Measurements from ENCODE around the gene TIMM44. TPM values are rescaled to one million over a fixed set of nuclear protein-coding genes. Genes with fewer than 3 reads are reported as not detected.
"Not testable (repeated sequence)": the region's sequence is repeated elsewhere in the genome, so short reads cannot be mapped to it uniquely, and the experiment has no call there.

Gene TIMM44
- total RNA-seq, 1 donor from 2014 or later, result 43.7 TPM

- H3K27me3 Mint-ChIP-seq (ENCODE audit: insufficient read depth, low read depth), result no peaks in the 10 kb centered on the region
- Histone ChIP-seq H3F3A (ENCODE audit: low read depth) (peaks cover 35% of the 10 kb centered on the region), H3K36me3 (peaks cover 4% of the 10 kb centered on the region), H3K27ac (no peak overlapping the region), H3K4me1 (no peaks in the 10 kb centered on the region), H3K27me3 (no peaks in the 10 kb centered on the region), H3K4me3 (no peak overlapping the region), H2AFZ (replicated peaks) (no peak overlapping the region), H3K9ac (no peak overlapping the region), H3K9me3 (ENCODE audit: low read depth) (no peaks in the 10 kb centered on the region), H4K20me1 (ENCODE audit: low read depth) (peaks cover 22% of the 10 kb centered on the region), H3K4me2 (no peak overlapping the region), H3K79me2 (ENCODE audit: low read depth) (no peaks in the 10 kb centered on the region)
- TF ChIP-seq EZH2 (IDR thresholded peaks at IDR 0.05), result no peak
- no peak for TF ChIP-seq EZH2phosphoT487 (IDR thresholded peaks at IDR 0.05)
- TF ChIP-seq, protein P1, sequence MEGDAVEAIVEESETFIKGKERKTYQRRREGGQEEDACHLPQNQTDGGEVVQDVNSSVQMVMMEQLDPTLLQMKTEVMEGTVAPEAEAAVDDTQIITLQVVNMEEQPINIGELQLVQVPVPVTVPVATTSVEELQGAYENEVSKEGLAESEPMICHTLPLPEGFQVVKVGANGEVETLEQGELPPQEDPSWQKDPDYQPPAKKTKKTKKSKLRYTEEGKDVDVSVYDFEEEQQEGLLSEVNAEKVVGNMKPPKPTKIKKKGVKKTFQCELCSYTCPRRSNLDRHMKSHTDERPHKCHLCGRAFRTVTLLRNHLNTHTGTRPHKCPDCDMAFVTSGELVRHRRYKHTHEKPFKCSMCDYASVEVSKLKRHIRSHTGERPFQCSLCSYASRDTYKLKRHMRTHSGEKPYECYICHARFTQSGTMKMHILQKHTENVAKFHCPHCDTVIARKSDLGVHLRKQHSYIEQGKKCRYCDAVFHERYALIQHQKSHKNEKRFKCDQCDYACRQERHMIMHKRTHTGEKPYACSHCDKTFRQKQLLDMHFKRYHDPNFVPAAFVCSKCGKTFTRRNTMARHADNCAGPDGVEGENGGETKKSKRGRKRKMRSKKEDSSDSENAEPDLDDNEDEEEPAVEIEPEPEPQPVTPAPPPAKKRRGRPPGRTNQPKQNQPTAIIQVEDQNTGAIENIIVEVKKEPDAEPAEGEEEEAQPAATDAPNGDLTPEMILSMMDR (IDR thresholded peaks at IDR 0.05), result no peak
- no peak overlapping the region for H3K27ac Mint-ChIP-seq
- H3K4me3 Mint-ChIP-seq, result no peak overlapping the region
- peaks cover 19% of the 10 kb centered on the region for H3K36me3 Mint-ChIP-seq
- DNase-seq (ENCODE audit: low spot score), result no peak
- H3K9me3 Mint-ChIP-seq, result no peaks in the 10 kb centered on the region
- H3K4me1 Mint-ChIP-seq, result no peaks in the 10 kb centered on the region
Measured at GRCh38 chr19:7962644-7963268, 19.3 kb upstream of the TIMM44 start.

DNA sequence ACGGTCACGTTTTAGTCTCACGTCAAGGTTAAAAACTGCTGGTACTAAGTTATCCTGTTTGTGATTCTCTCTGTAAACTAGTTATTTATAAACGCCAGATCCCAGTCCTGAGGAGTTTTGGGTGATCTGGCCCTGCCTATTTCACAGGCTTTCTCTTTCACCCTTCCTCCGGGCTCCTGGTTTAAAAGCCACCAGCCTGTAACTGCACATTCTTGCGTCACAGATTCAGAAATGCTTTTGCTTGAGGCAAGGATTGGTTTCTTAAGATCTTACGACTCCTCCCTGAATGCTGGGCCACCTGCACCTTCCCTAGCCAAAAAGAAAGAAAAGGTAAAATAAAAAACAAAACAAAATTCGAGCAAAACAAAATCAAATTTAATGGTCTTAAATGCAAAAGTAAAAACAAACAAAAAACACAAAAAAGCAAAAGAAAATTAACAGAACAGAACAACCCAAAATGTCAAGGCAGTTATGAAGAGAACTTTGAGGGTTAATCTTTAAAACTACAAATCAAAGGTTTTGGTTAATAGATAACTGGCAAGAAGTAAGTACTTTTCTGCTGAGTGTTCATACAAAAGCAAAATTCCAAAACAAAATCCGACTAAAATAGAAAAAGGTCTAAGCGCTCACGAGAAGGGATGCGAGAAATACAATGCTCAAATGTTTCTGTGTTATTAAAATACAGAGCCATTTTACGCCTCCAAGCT, 18.6 kb upstream of the TIMM44 start:
- Histone ChIP-seq H3K36me3 (peaks cover 4% of the 10 kb centered on the region), H3F3A (ENCODE audit: low read depth) (peaks cover 39% of the 10 kb centered on the region), H3K27me3 (no peaks in the 10 kb centered on the region), H3K4me2 (no peak overlapping the region), H3K9ac (no peak overlapping the region), H3K9me3 (ENCODE audit: low read depth) (no peaks in the 10 kb centered on the region), H3K4me1 (no peaks in the 10 kb centered on the region), H4K20me1 (ENCODE audit: low read depth) (peaks cover 20% of the 10 kb centered on the region), H3K27ac (no peak overlapping the region), H2AFZ (replicated peaks) (no peak overlapping the region), H3K79me2 (ENCODE audit: low read depth) (no peaks in the 10 kb centered on the region), H3K4me3 (no peak overlapping the region)
- DNase-seq (ENCODE audit: low spot score), result no peak
- TF ChIP-seq EZH2 (IDR thresholded peaks at IDR 0.05), result no peak
- TF ChIP-seq, protein P1 (IDR thresholded peaks at IDR 0.05), result no peak
- no peak for TF ChIP-seq EZH2phosphoT487 (IDR thresholded peaks at IDR 0.05)
- H3K9me3 Mint-ChIP-seq, result no peaks in the 10 kb centered on the region
- no peaks in the 10 kb centered on the region for H3K27me3 Mint-ChIP-seq (ENCODE audit: insufficient read depth, low read depth)
- H3K4me3 Mint-ChIP-seq, result no peak overlapping the region
- peaks cover 13% of the 10 kb centered on the region for H3K36me3 Mint-ChIP-seq
- H3K27ac Mint-ChIP-seq, result no peak overlapping the region
- no peaks in the 10 kb centered on the region for H3K4me1 Mint-ChIP-seq

- not testable (repeated sequence) for H3K27me3 ChIP-seq; H3K4me2 ChIP-seq; H3K4me3 ChIP-seq; DNase-seq (ENCODE audit: low spot score); H3K36me3 ChIP-seq; H3K36me3 Mint-ChIP-seq; H3K4me3 Mint-ChIP-seq; H3K79me2 ChIP-seq (ENCODE audit: low read depth); H3K27me3 Mint-ChIP-seq (ENCODE audit: insufficient read depth, low read depth); H2AFZ ChIP-seq (replicated peaks); H3K4me1 Mint-ChIP-seq; H3K9me3 ChIP-seq (ENCODE audit: low read depth); H3K27ac Mint-ChIP-seq; H3K9me3 Mint-ChIP-seq; H3K4me1 ChIP-seq
- H3K9ac ChIP-seq, result peak overlapping the region; percentile 13
- peaks cover 42% of the 10 kb centered on the region for H3F3A ChIP-seq (ENCODE audit: low read depth)
- peaks cover 20% of the 10 kb centered on the region for H4K20me1 ChIP-seq (ENCODE audit: low read depth)
- H3K27ac ChIP-seq, result peak overlapping the region; percentile 29
Measured at GRCh38 chr19:7961082-7961481, 17.6 kb upstream of the TIMM44 start.

DNA sequence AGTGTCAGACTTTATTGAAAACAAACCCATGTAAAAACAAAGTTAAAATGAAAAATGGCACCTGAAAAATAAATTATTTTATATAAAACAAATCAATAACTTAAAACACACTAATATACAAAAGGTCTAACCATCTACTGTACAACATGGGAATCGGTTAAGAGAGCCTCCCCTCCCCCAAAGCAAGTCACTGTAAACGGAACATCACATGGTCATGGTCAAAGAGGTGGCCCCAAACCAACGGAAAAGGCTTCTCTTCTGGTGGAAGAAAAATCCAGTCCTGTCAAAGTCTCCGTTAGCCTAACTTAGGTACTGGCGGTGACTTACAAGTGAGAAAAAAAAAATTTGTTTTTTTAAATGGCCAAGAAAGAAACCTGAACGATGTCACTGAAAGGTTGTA, 15.7 kb upstream of the TIMM44 start:
- no peak for TF ChIP-seq EZH2 (IDR thresholded peaks at IDR 0.05)
- TF ChIP-seq EZH2phosphoT487 (IDR thresholded peaks at IDR 0.05), result no peak
- TF ChIP-seq, protein P1 (IDR thresholded peaks at IDR 0.05), result no peak
- H3K27ac ChIP-seq, result no peak overlapping the region
- H3K4me3 ChIP-seq, result no peak overlapping the region
- Mint-ChIP-seq H3K27ac (no peak overlapping the region), H3K27me3 (ENCODE audit: insufficient read depth, low read depth) (peaks cover 3% of the 10 kb centered on the region), H3K36me3 (peaks cover 8% of the 10 kb centered on the region), H3K4me1 (no peaks in the 10 kb centered on the region), H3K4me3 (no peak overlapping the region), H3K9me3 (no peaks in the 10 kb centered on the region)
- H3K9me3 ChIP-seq (ENCODE audit: low read depth), result no peaks in the 10 kb centered on the region
- no peak overlapping the region for H3K9ac ChIP-seq
- H3K4me1 ChIP-seq, result no peaks in the 10 kb centered on the region
- H4K20me1 ChIP-seq (ENCODE audit: low read depth), result peaks cover 16% of the 10 kb centered on the region
- H3K36me3 ChIP-seq, result peaks cover 4% of the 10 kb centered on the region
- no peaks in the 10 kb centered on the region for H3K79me2 ChIP-seq (ENCODE audit: low read depth)
- H3K4me2 ChIP-seq, result no peak overlapping the region
- no peak for DNase-seq (ENCODE audit: low spot score)
- H2AFZ ChIP-seq (replicated peaks), result no peak overlapping the region
- no peaks in the 10 kb centered on the region for H3K27me3 ChIP-seq
- H3F3A ChIP-seq (ENCODE audit: low read depth), result peaks cover 37% of the 10 kb centered on the region
